ENCODE results near the gene MANSC1.

GRCh38 chr12:12286441-12286840 is 63.6 kb downstream of the MANSC1 start:
- TF ChIP-seq POLR2A (IDR thresholded peaks at IDR 0.05; ENCODE audit: low read depth, low read length): no peak
- no peak for TF ChIP-seq POLR2AphosphoS5 (IDR thresholded peaks at IDR 0.05; ENCODE audit: low read depth, low read length)
- TF ChIP-seq TAF1 (IDR thresholded peaks at IDR 0.05; ENCODE audit: borderline replicate concordance, low read depth, low read length): no peak

All from GM12892 (cell line).